SU-DHL-6 (cell line): ENCODE data around the gene GJA10.

Source experiments
- EZH2phosphoT487 ChIP-seq: fragments of 200-600 bp; sonication (generic), shearing (Covaris generic); conservative IDR thresholded peaks from 2 replicates; pipeline ENCODE4 v1.6.1; 2018; ENCODE audit warnings: mild to moderate bottlenecking, antibody characterized with exemption, low read length, moderate library complexity, mixed read lengths
- TF ChIP-seq, protein P1 (sequence below): fragments of 200-600 bp; sonication (generic); IDR thresholded peaks from one replicate; pipeline ENCODE4 v1.5.1; 2017; ENCODE audit warnings: antibody characterized with exemption, mild to moderate bottlenecking, low read length, moderate library complexity; ENCODE audit not compliant: insufficient read depth, poor library complexity, severe bottlenecking

GRCh38 chr6:89866024-89866678, 28.1 kb upstream of the GJA10 start:
- TF ChIP-seq, protein P1, sequence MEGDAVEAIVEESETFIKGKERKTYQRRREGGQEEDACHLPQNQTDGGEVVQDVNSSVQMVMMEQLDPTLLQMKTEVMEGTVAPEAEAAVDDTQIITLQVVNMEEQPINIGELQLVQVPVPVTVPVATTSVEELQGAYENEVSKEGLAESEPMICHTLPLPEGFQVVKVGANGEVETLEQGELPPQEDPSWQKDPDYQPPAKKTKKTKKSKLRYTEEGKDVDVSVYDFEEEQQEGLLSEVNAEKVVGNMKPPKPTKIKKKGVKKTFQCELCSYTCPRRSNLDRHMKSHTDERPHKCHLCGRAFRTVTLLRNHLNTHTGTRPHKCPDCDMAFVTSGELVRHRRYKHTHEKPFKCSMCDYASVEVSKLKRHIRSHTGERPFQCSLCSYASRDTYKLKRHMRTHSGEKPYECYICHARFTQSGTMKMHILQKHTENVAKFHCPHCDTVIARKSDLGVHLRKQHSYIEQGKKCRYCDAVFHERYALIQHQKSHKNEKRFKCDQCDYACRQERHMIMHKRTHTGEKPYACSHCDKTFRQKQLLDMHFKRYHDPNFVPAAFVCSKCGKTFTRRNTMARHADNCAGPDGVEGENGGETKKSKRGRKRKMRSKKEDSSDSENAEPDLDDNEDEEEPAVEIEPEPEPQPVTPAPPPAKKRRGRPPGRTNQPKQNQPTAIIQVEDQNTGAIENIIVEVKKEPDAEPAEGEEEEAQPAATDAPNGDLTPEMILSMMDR, result no peak
- no peak for TF ChIP-seq EZH2phosphoT487
